ENCODE data around the gene UPK2.

The UPK2 gene

DNA sequence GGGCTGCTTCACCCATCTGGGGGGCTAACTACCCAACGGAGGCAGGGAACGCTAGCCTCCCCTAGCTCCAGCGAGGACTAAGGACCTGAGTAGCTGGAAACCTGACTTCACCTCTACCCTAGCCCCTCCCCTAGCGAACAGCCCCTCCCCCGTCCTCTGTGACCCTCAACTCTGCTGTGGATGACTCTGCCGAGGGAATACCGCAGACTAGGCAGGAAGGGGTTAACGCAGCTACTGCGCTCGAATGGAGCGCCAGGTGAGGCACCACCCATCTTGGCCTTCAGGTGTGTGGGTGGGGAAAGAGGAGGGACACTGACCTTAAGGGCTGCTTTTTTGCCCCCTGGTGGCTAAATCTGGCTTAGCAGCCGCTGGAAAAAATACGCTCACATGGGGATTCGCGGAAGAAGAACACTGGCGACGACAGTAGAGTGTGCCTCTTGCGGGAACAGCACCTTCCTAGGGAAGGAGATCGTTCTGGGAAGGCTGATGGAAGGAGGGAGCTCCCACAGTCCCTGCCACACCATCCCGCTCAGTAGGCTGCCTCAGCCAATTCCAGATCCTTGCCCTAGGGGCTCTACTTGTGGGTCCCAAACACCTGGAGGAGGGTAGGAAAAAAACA, 25.9 kb upstream of the UPK2 start:
- peaks cover 51% of the 10 kb centered on the region for H3K4me1 ChIP-seq (ENCODE audit: insufficient read depth, low read length)
- peaks cover 2% of the 10 kb centered on the region for H3K79me2 ChIP-seq (ENCODE audit: insufficient read depth, low read length)
- H3K27ac ChIP-seq (ENCODE audit: low read length): peak overlapping the region; percentile 66
- no peaks in the 10 kb centered on the region; the same call in 1 of the 2 replicates for H3K36me3 ChIP-seq (ENCODE audit: insufficient read depth, low read length)
- peak; percentile 80 for DNase-seq
- H3K9ac ChIP-seq (ENCODE audit: low read depth, low read length): peak overlapping the region; percentile 66
- peak overlapping the region; percentile 81 for H3K4me2 ChIP-seq (ENCODE audit: insufficient read depth, low read length)
- 0 out of 2 replicates have a peak, but pooled peaks cover 5% of the 10 kb centered on the region for H4K20me1 ChIP-seq (ENCODE audit: insufficient read depth, low read length)
- peak overlapping the region; percentile 59 for H2AFZ ChIP-seq (ENCODE audit: low read depth, low read length)
- no peaks in the 10 kb centered on the region for H3K9me3 ChIP-seq (ENCODE audit: insufficient read depth, low read length, severe bottlenecking)
- TF ChIP-seq EZH2 (IDR thresholded peaks at IDR 0.05; ENCODE audit: borderline replicate concordance, low read depth, low read length, severe bottlenecking): no peak
- TF ChIP-seq, protein P1, sequence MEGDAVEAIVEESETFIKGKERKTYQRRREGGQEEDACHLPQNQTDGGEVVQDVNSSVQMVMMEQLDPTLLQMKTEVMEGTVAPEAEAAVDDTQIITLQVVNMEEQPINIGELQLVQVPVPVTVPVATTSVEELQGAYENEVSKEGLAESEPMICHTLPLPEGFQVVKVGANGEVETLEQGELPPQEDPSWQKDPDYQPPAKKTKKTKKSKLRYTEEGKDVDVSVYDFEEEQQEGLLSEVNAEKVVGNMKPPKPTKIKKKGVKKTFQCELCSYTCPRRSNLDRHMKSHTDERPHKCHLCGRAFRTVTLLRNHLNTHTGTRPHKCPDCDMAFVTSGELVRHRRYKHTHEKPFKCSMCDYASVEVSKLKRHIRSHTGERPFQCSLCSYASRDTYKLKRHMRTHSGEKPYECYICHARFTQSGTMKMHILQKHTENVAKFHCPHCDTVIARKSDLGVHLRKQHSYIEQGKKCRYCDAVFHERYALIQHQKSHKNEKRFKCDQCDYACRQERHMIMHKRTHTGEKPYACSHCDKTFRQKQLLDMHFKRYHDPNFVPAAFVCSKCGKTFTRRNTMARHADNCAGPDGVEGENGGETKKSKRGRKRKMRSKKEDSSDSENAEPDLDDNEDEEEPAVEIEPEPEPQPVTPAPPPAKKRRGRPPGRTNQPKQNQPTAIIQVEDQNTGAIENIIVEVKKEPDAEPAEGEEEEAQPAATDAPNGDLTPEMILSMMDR (IDR thresholded peaks at IDR 0.05; ENCODE audit: borderline replicate concordance, extremely low read depth, low read length, poor library complexity, severe bottlenecking): peak; percentile 96
- ATAC-seq (ENCODE audit: insufficient read depth, low read depth): peak; percentile 15
- H3K27me3 ChIP-seq (ENCODE audit: insufficient read depth, low read length, poor library complexity): no peaks in the 10 kb centered on the region
- peak overlapping the region; percentile 61 to 84; a peak in 3 of 4 replicates for H3K4me3 ChIP-seq (ENCODE audit: low read depth in 1 of 2, low read length in 2 of 2)

DNA sequence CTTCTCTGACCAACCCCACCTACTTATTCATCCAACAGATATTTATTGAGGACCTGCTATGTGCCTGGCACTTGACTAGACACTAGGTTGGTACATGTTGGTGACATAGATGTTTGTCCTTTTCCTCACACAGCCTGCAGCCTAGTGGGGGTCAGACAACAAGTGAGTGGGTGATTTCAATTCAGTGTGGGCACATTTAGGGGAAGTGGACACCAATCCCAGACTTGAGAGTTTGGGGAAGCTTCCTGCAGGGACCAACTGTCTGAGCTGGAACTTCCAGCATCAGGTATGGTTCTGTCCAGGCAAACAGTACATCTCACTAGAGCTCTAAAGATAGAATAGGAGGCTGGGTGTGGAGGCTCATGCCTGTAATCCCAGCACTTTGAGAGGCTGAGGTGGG, 24.5 kb upstream of the UPK2 start:
- no peak overlapping the region for H3K4me2 ChIP-seq (ENCODE audit: insufficient read depth, low read length)
- H3K36me3 ChIP-seq (ENCODE audit: insufficient read depth, low read length): no peaks in the 10 kb centered on the region
- no peaks in the 10 kb centered on the region for H3K27me3 ChIP-seq (ENCODE audit: insufficient read depth, low read length, poor library complexity)
- 0 out of 2 replicates have a peak, but pooled peaks cover 5% of the 10 kb centered on the region for H4K20me1 ChIP-seq (ENCODE audit: insufficient read depth, low read length)
- H3K79me2 ChIP-seq (ENCODE audit: insufficient read depth, low read length): no peaks in the 10 kb centered on the region; the same call in 1 of the 2 replicates
- DNase-seq (no peak), ATAC-seq (ENCODE audit: insufficient read depth, low read depth) (no peak)
- H3K9ac ChIP-seq (ENCODE audit: low read depth, low read length): no peak overlapping the region
- TF ChIP-seq, protein P1 (IDR thresholded peaks at IDR 0.05; ENCODE audit: borderline replicate concordance, extremely low read depth, low read length, poor library complexity, severe bottlenecking): no peak
- no peak for TF ChIP-seq EZH2 (IDR thresholded peaks at IDR 0.05; ENCODE audit: borderline replicate concordance, low read depth, low read length, severe bottlenecking)
- no peak overlapping the region for H3K27ac ChIP-seq (ENCODE audit: low read length)
- H3K4me3 ChIP-seq (ENCODE audit: low read depth in 1 of 2, low read length in 2 of 2): no peak overlapping the region
- no peak overlapping the region for H2AFZ ChIP-seq (ENCODE audit: low read depth, low read length)
- H3K9me3 ChIP-seq (ENCODE audit: insufficient read depth, low read length, severe bottlenecking): no peaks in the 10 kb centered on the region
- H3K4me1 ChIP-seq (ENCODE audit: insufficient read depth, low read length): peaks cover 43% of the 10 kb centered on the region

- no peak overlapping the region for H3K27ac ChIP-seq (ENCODE audit: low read length)
- TF ChIP-seq EZH2 (IDR thresholded peaks at IDR 0.05; ENCODE audit: borderline replicate concordance, low read depth, low read length, severe bottlenecking): no peak
- TF ChIP-seq, protein P1 (IDR thresholded peaks at IDR 0.05; ENCODE audit: borderline replicate concordance, extremely low read depth, low read length, poor library complexity, severe bottlenecking): no peak
- no peak overlapping the region for H2AFZ ChIP-seq (ENCODE audit: low read depth, low read length)
- H3K9ac ChIP-seq (ENCODE audit: low read depth, low read length): no peak overlapping the region
- H3K9me3 ChIP-seq (ENCODE audit: insufficient read depth, low read length, severe bottlenecking): no peaks in the 10 kb centered on the region
- no peak overlapping the region for H3K4me3 ChIP-seq (ENCODE audit: low read depth in 1 of 2, low read length in 2 of 2)
- no peaks in the 10 kb centered on the region for H3K27me3 ChIP-seq (ENCODE audit: insufficient read depth, low read length, poor library complexity)
- ATAC-seq (ENCODE audit: insufficient read depth, low read depth): no peak
- H3K4me2 ChIP-seq (ENCODE audit: insufficient read depth, low read length): no peak overlapping the region
- H3K4me1 ChIP-seq (ENCODE audit: insufficient read depth, low read length): peaks cover 24% of the 10 kb centered on the region
- no peaks in the 10 kb centered on the region for H3K79me2 ChIP-seq (ENCODE audit: insufficient read depth, low read length)
- H3K36me3 ChIP-seq (ENCODE audit: insufficient read depth, low read length): no peaks in the 10 kb centered on the region
- DNase-seq: no peak
- H4K20me1 ChIP-seq (ENCODE audit: insufficient read depth, low read length): 0 out of 2 replicates have a peak, but pooled peaks cover 5% of the 10 kb centered on the region
Measured at GRCh38 chr11:118933486-118933885, 22.6 kb upstream of the UPK2 start.
